WERI-Rb-1 (cell line): ENCODE data around the gene VPS54.

Experiments
- DNase-seq: peaks from one replicate; pipeline ENCODE4 v3.0.0-alpha.2; 2020
- H3K27ac ChIP-seq: fragments of 250-450 bp; sonication (Bioruptor Pico); 2 replicates; pipeline ENCODE4 v1.5.1; 2020; ENCODE audit warnings: mild to moderate bottlenecking, moderate library complexity
- H3K27me3 ChIP-seq: fragments of 250-450 bp; sonication (Bioruptor Pico); 2 replicates; pipeline ENCODE4 v1.5.1; 2021; ENCODE audit warnings: mild to moderate bottlenecking, low read depth, moderate library complexity; ENCODE audit not compliant: insufficient read depth, severe bottlenecking
- H3K36me3 ChIP-seq: fragments of 250-450 bp; sonication (Bioruptor Pico); 2 replicates; pipeline ENCODE4 v1.5.1; 2020; ENCODE audit warnings: mild to moderate bottlenecking, moderate library complexity
- H3K4me3 ChIP-seq: 2 replicates; pipeline ENCODE4 v1.5.1; 2011; ENCODE audit warnings: low read depth, mild to moderate bottlenecking, control low read depth, low read length
- H3K9me3 ChIP-seq: fragments of 250-450 bp; sonication (Bioruptor Pico); 2 replicates; pipeline ENCODE4 v1.5.1; 2021; ENCODE audit warnings: mild to moderate bottlenecking, moderate library complexity; ENCODE audit not compliant: severe bottlenecking
- CTCF ChIP-seq: IDR thresholded peaks from 2 replicates; pipeline ENCODE4 v1.5.1; 2011; ENCODE audit warnings: low read depth, mild to moderate bottlenecking, control low read depth, inconsistent platforms, low read length

VPS54 gene

GRCh38 chr2:63914311-63914710, 104.9 kb downstream of the VPS54 start:
- TF ChIP-seq CTCF: no peak
- DNase-seq: no peak
- H3K36me3 ChIP-seq: peaks cover 34% of the 10 kb centered on the region
- H3K27me3 ChIP-seq: no peaks in the 10 kb centered on the region
- no peaks in the 10 kb centered on the region for H3K9me3 ChIP-seq
- H3K4me3 ChIP-seq: no peak overlapping the region
- no peak overlapping the region for H3K27ac ChIP-seq

DNA sequence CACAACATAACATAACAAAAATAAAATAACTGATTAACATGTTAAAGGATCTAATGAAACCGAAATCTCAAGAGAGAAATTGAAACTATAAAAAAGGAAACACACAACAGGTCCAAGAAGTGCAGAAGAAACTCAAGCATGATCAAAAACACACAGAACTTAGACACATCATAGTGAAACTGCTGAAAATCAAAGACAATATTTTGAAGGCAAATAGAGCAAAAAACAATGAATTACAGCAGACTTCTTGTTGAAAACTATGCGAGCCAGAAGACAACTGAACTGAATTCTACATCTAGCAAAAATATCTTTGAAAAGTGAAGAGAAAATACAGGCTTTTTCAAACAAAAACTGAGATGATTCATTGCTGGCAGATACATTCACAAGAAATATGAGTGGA, 116.2 kb downstream of the VPS54 start:
- Histone ChIP-seq H3K27ac (no peak overlapping the region), H3K27me3 (no peaks in the 10 kb centered on the region), H3K9me3 (no peaks in the 10 kb centered on the region), H3K36me3 (peaks cover 18% of the 10 kb centered on the region), H3K4me3 (no peak overlapping the region)
- no peak for DNase-seq
- TF ChIP-seq CTCF: no peak

DNA sequence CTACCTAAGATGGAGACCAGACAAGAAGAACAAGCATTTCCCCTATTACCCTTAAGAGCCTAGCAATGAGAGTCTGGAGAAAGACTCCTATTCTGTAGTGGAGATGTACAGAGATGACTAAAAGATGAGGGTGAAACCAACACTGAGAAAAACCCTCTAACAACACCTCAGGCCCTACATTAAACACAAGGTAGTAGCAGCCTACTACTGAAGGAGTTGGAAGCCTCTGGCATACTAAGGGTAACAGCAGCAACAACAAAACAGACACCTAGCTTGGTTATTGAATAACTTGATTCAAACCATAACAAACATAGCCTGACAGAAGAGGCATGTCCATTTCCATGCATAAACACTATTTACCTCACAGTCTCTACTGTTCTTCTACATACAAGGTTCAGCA, 117.1 kb downstream of the VPS54 start:
- H3K27ac ChIP-seq: no peak overlapping the region
- H3K27me3 ChIP-seq: no peaks in the 10 kb centered on the region
- H3K36me3 ChIP-seq: peaks cover 18% of the 10 kb centered on the region
- no peak for TF ChIP-seq CTCF
- no peak overlapping the region for H3K4me3 ChIP-seq
- H3K9me3 ChIP-seq: no peaks in the 10 kb centered on the region
- DNase-seq: no peak

GRCh38 chr2:63899639-63900038, 119.6 kb downstream of the VPS54 start:
- peaks cover 16% of the 10 kb centered on the region for H3K36me3 ChIP-seq
- H3K9me3 ChIP-seq: no peaks in the 10 kb centered on the region
- no peak overlapping the region for H3K27ac ChIP-seq
- DNase-seq: no peak
- no peak overlapping the region for H3K4me3 ChIP-seq
- no peaks in the 10 kb centered on the region for H3K27me3 ChIP-seq
- TF ChIP-seq CTCF: no peak

DNA sequence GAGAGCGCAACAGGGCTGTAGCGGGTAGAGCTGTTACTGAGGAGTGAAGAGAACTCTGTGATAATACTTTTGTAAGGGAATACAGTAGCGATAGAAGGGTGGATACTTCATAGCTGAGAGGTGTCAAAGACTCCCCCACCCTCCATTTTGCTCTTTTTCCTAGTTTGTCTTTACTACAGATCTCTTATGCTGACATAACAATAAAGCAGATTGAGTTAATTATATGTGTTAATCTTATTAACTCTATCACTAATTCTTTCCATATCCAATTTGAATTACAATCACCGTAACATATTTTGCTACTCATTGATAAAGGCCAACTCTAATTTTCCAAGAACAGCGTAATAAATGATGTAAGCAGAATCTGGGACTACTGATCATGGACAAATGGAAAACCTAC, 120.4 kb downstream of the VPS54 start:
- Histone ChIP-seq H3K36me3 (peaks cover 17% of the 10 kb centered on the region), H3K27ac (no peak overlapping the region), H3K4me3 (no peak overlapping the region), H3K9me3 (no peaks in the 10 kb centered on the region), H3K27me3 (no peaks in the 10 kb centered on the region)
- DNase-seq: no peak
- TF ChIP-seq CTCF: no peak

DNA sequence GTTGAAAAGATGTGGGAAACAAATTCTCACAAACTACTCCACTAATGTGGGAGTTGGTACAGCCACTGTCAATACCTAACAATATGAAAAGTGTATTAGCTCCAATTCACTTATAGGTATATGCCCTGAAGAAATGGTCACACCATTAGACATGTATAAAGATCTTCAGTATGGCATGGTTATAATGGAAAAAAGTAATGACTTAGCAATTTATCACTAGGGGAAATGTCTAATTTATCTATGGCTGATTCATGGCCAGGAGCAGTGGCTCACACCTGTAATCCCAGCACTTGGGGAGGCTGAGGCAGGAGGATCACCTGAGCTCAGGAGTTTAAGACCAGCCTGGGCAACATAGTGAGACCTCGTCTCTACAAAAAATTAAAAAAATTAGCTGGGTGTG, 125.1 kb downstream of the VPS54 start:
- no peak for DNase-seq
- TF ChIP-seq CTCF: no peak
- Histone ChIP-seq H3K36me3 (peaks cover 38% of the 10 kb centered on the region), H3K27ac (no peak overlapping the region), H3K27me3 (no peaks in the 10 kb centered on the region), H3K9me3 (no peaks in the 10 kb centered on the region), H3K4me3 (no peak overlapping the region)
